IMR-90 (cell line): Measurements from ENCODE around the gene PLCG1. TPM values are rescaled to one million over a fixed set of nuclear protein-coding genes. Genes with fewer than 3 reads are reported as not detected.

Experiments used
- ATAC-seq: fragments of 200-7000 bp; cut with Tn5 transposase; 2 replicates; pipeline ENCODE4 v1.9.1; 2020; ENCODE audit warnings: low read depth, mild to moderate bottlenecking, moderate library complexity
- BruUV-seq: library from RNA; stranded (reverse); fragments of 400-500 nt; replicated peaks from 2 replicates; lab custom pipeline; 2021; lab: Mats Ljungman, UMichigan
- CTCF ChIA-PET: fragments of 300-600 bp; formaldehyde crosslinking; extraction: SDS; loops from one replicate; lab custom pipeline; 2021; ENCODE audit warnings: antibody characterized with exemption; lab: Yijun Ruan, JAX
- POLR2A ChIA-PET: fragments of 300-600 bp; sonication (Branson Sonifier 250); formaldehyde crosslinking; loops from one replicate; lab custom pipeline; 2022; ENCODE audit warnings: antibody characterized with exemption; ENCODE audit not compliant: unreplicated experiment; lab: Charles Lee
- DNase-seq: peaks from one replicate; pipeline ENCODE4 v3.0.0; 2013
- H2AFZ ChIP-seq: replicated peaks from 2 replicates; pipeline ENCODE3; 2013; ENCODE audit warnings: low read length, mild to moderate bottlenecking; ENCODE audit not compliant: poor library complexity
- H2AK5ac ChIP-seq: 2 replicates; pipeline ENCODE4 v1.6.1; 2013; ENCODE audit warnings: low read depth, low read length, inconsistent platforms
- H2AK9ac ChIP-seq: replicated peaks from 2 replicates; pipeline ENCODE3; 2013; ENCODE audit warnings: mild to moderate bottlenecking, low read depth, low read length, moderate library complexity; ENCODE audit not compliant: poor library complexity
- H2BK120ac ChIP-seq: 2 replicates; pipeline ENCODE4 v1.6.1; 2013; ENCODE audit warnings: low read depth, low read length, inconsistent platforms
- H2BK15ac ChIP-seq: 3 replicates; pipeline ENCODE4 v1.6.1; 2013; ENCODE audit warnings: low read depth, low read length, inconsistent platforms
- H2BK20ac ChIP-seq: 2 replicates; pipeline ENCODE4 v1.6.1; 2013; ENCODE audit warnings: low read depth, mild to moderate bottlenecking, inconsistent platforms, low read length, moderate library complexity
- H2BK5ac ChIP-seq: 2 replicates; pipeline ENCODE4 v1.6.1; 2013; ENCODE audit warnings: mild to moderate bottlenecking, low read depth, low read length, inconsistent platforms; ENCODE audit not compliant: poor library complexity, severe bottlenecking
- H3K14ac ChIP-seq: replicated peaks from 2 replicates; pipeline ENCODE4 v1.6.1; 2013; ENCODE audit warnings: low read depth, low read length, inconsistent platforms
- H3K18ac ChIP-seq: 2 replicates; pipeline ENCODE4 v1.6.1; 2013; ENCODE audit warnings: low read depth, low read length, control low read depth
- H3K23ac ChIP-seq: 2 replicates; pipeline ENCODE4 v1.6.1; 2013; ENCODE audit warnings: low read depth, low read length, inconsistent platforms
- H3K27ac ChIP-seq: 2 replicates; pipeline ENCODE4 v1.5.1; 2013; ENCODE audit warnings: mild to moderate bottlenecking, control low read depth, low read length; ENCODE audit not compliant: insufficient read depth
- H3K27me3 ChIP-seq: 2 replicates; pipeline ENCODE4 v1.6.1; 2013; ENCODE audit warnings: low read length; ENCODE audit not compliant: control insufficient read depth, insufficient read depth
- H3K36me3 ChIP-seq: 2 replicates; pipeline ENCODE4 v1.6.1; 2013; ENCODE audit warnings: low read length, mixed read lengths; ENCODE audit not compliant: control insufficient read depth, insufficient read depth
- H3K4ac ChIP-seq: 2 replicates; pipeline ENCODE4 v1.6.1; 2013; ENCODE audit warnings: low read depth, low read length, inconsistent platforms
- H3K4me1 ChIP-seq: 2 replicates; pipeline ENCODE4 v1.6.1; 2013; ENCODE audit warnings: low read length, mixed read lengths; ENCODE audit not compliant: control insufficient read depth, insufficient read depth
- H3K4me2 ChIP-seq: 2 replicates; pipeline ENCODE4 v1.6.1; 2013; ENCODE audit warnings: low read depth, mild to moderate bottlenecking, control low read depth, low read length, moderate library complexity
- H3K4me3 ChIP-seq: 2 replicates; pipeline ENCODE4 v1.5.1; 2013; ENCODE audit warnings: low read depth, mild to moderate bottlenecking, control low read depth, low read length, moderate library complexity; ENCODE audit not compliant: insufficient read depth
- H3K56ac ChIP-seq: 2 replicates; pipeline ENCODE4 v1.6.1; 2013; ENCODE audit warnings: low read length, inconsistent platforms; ENCODE audit not compliant: insufficient read depth; ENCODE audit errors: extremely low read depth
- H3K79me1 ChIP-seq, 2 experiments: 2 replicates each; pipeline ENCODE4 v1.6.1; 2013; ENCODE audit warnings: low read length in 2 of 2, inconsistent platforms in 1 of 2, low read depth in 1 of 2
- H3K9ac ChIP-seq: 2 replicates; pipeline ENCODE4 v1.6.1; 2013; ENCODE audit warnings: low read depth, low read length, control low read depth
- H3K9me1 ChIP-seq: 2 replicates; pipeline ENCODE4 v1.6.1; 2013; ENCODE audit warnings: low read length, inconsistent platforms; ENCODE audit not compliant: insufficient read depth
- H3K9me3 ChIP-seq: 2 replicates; pipeline ENCODE4 v1.6.1; 2013; ENCODE audit warnings: low read length; ENCODE audit not compliant: control insufficient read depth, insufficient read depth
- H4K20me1 ChIP-seq: 2 replicates; pipeline ENCODE4 v1.6.1; 2013; ENCODE audit warnings: low read length, inconsistent platforms; ENCODE audit not compliant: insufficient read depth
- H4K5ac ChIP-seq: 2 replicates; pipeline ENCODE4 v1.6.1; 2013; ENCODE audit warnings: mild to moderate bottlenecking, low read depth, low read length, control low read depth
- H4K8ac ChIP-seq, 2 experiments: 2 replicates each; pipeline ENCODE4 v1.6.1; 2013; ENCODE audit warnings: low read depth in 2 of 2, low read length in 2 of 2, control low read depth in 1 of 2, inconsistent platforms in 1 of 2
- H4K91ac ChIP-seq: 2 replicates; pipeline ENCODE4 v1.6.1; 2013; ENCODE audit warnings: low read depth, low read length, inconsistent platforms; ENCODE audit not compliant: insufficient read depth
- BHLHE40 ChIP-seq: fragments of 150-350 bp; IDR thresholded peaks from 2 replicates; pipeline ENCODE4 v1.6.1; 2016; ENCODE audit warnings: mild to moderate bottlenecking, low read depth, low read length
- CEBPB ChIP-seq: IDR thresholded peaks from 2 replicates; pipeline ENCODE4 v1.6.1; 2012; ENCODE audit warnings: low read depth, low read length, improper control_type of control experiment
- FOS ChIP-seq: fragments of 150-350 bp; IDR thresholded peaks from 2 replicates; pipeline ENCODE4 v1.6.1; 2016; ENCODE audit warnings: low read depth, low read length
- MAZ ChIP-seq: IDR thresholded peaks from 2 replicates; pipeline ENCODE4 v1.6.1; 2012; ENCODE audit warnings: low read depth, mild to moderate bottlenecking, low read length, improper control_type of control experiment, moderate library complexity, borderline replicate concordance
- SMC3 ChIP-seq: fragments of 150-350 bp; IDR thresholded peaks from 2 replicates; pipeline ENCODE4 v1.6.1; 2016; ENCODE audit warnings: low read depth, mild to moderate bottlenecking, antibody characterized with exemption, low read length, moderate library complexity
- WGBS, 2 experiments: methylation state at CpG; one replicate each; pipeline versions ENCODE4 v1.1.5 to v1.1.7; 2013; ENCODE audit warnings: missing lambda C conversion rate in 2 of 2; ENCODE audit not compliant: insufficient read length in 1 of 2; ENCODE audit errors: extremely low coverage in 2 of 2; 5-methylcytosine and 5-hydroxymethylcytosine counted together
- dilution Hi-C: fragments of 300-500 bp; cut with HindIII; formaldehyde crosslinking; loops from one replicate; pipeline ENCODE4 v1.14.3; 2018; ENCODE audit warnings: low sequenced_read_pairs; ENCODE audit not compliant: unreplicated experiment
- in situ Hi-C: fragments of 300-500 bp; cut with MboI; formaldehyde crosslinking; loops from 3 replicates; pipeline ENCODE4 v1.14.3; 2019; ENCODE audit warnings: low sequenced_read_pairs, inconsistent platforms, mixed read lengths
- intact Hi-C: fragments of 100-400 bp; cut with micrococcal nuclease; formaldehyde crosslinking; loops from 2 replicates; pipeline ENCODE4 v1.10.0; 2022
- polyA plus RNA-seq, 3 experiments: library from polyadenylated mRNA; depleted of rRNA; stranded (reverse); fragments of >200 nt; gene quantifications; 2 replicates each; pipeline ENCODE4 v1.2.3, GENCODE V29; 2012; ENCODE audit warnings: low replicate concordance in 1 of 3
- total RNA-seq: library from RNA; depleted of rRNA; stranded (reverse); fragments of >200 nt; gene quantifications from 2 replicates; pipeline ENCODE4 v1.2.3, GENCODE V29; 2012
- TF ChIP-seq, protein P1 (sequence below): conservative IDR thresholded peaks from 2 replicates; pipeline ENCODE4 v1.5.1; 2012; ENCODE audit warnings: mild to moderate bottlenecking, low read depth, low read length, improper control_type of control experiment

Gene PLCG1
- total and polyA plus RNA-seq, 2 of the 4 experiments (the other 2 are of a cell fraction) = 59.1 to 69.1 TPM

DNA sequence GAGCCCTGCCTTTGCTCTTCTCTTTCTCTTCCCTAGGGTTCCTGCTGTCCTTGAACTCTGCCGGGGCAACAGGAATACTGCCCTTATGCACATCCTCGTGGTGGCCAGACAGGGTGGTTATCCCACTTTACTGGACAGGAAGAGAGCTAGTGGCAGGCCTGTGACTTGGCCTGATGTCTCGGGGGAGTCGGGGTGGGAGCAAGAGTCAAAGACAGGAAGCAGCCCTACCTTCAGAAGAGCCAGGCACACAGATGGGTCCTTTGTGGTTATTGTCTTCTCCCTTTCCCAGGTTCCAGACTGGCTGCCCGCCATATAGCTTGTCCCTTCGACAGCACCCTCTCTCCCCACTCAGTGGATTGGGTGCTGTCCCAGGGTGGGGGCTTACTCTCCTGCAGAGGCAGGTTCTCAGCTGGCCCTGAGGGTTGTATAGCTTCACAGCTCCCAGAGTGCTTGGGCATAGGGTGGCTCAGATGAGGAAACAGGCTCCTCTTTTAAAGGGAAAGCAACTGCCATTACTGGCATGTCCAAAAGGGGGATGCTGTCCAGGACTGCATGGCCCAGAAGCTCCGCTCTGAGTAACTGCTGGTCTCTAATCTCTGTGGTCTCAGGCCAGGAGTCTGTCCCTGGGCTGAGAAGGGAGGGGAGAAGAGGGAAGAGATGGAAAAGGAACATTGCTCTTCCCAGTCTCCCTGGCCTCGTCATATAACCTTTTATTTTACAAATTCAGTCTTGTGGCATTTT lies 17.3 kb downstream of the PLCG1 start:
- H4K8ac ChIP-seq = no peak overlapping the region
- peaks cover 61 to 100% of the 10 kb centered on the region in 2 experiments for H3K79me1 ChIP-seq
- H2BK20ac ChIP-seq = no peak overlapping the region
- no CpG with 5 or more reads among the region's 8 CpGs for WGBS, 2 experiments
- 0 out of 2 replicates have a peak overlapping the region, but pooled peaks have one; percentile 22 for H3K4ac ChIP-seq
- H3K27ac ChIP-seq = no peak overlapping the region
- no peak overlapping the region for H4K5ac ChIP-seq
- H2BK5ac ChIP-seq = no peak overlapping the region
- H2AK5ac ChIP-seq = no peak overlapping the region
- H2BK120ac ChIP-seq = no peak overlapping the region
- no peak overlapping the region for H3K4me2 ChIP-seq
- in situ Hi-C loops = loop anchor here (25.0 kb wide), 1 partner anchor 458 kb away; the partner anchor contains the start of gene CHD6
- H3K9me1 ChIP-seq = peaks cover 72% of the 10 kb centered on the region
- no peak overlapping the region for H4K91ac ChIP-seq
- TF ChIP-seq CEBPB (no peak), FOS (no peak), MAZ (no peak), BHLHE40 (no peak), SMC3 (no peak)
- TF ChIP-seq, protein P1, sequence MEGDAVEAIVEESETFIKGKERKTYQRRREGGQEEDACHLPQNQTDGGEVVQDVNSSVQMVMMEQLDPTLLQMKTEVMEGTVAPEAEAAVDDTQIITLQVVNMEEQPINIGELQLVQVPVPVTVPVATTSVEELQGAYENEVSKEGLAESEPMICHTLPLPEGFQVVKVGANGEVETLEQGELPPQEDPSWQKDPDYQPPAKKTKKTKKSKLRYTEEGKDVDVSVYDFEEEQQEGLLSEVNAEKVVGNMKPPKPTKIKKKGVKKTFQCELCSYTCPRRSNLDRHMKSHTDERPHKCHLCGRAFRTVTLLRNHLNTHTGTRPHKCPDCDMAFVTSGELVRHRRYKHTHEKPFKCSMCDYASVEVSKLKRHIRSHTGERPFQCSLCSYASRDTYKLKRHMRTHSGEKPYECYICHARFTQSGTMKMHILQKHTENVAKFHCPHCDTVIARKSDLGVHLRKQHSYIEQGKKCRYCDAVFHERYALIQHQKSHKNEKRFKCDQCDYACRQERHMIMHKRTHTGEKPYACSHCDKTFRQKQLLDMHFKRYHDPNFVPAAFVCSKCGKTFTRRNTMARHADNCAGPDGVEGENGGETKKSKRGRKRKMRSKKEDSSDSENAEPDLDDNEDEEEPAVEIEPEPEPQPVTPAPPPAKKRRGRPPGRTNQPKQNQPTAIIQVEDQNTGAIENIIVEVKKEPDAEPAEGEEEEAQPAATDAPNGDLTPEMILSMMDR = no peak
- no peaks in the 10 kb centered on the region for H3K9me3 ChIP-seq
- no peak overlapping the region for H2AK9ac ChIP-seq
- H3K56ac ChIP-seq = no peak overlapping the region
- no peak overlapping the region for H3K18ac ChIP-seq
- peaks cover 8% of the 10 kb centered on the region for H3K4me1 ChIP-seq
- H3K27me3 ChIP-seq = no peaks in the 10 kb centered on the region
- ChIA-PET CTCF (no interaction called here), POLR2A (no interaction called here)
- no peak overlapping the region for H3K23ac ChIP-seq
- dilution Hi-C loops = no loop called here
- intact Hi-C loops = no loop called here
- DNase-seq = no peak
- no peak; the same call in 1 of the 2 replicates for ATAC-seq
- no peak overlapping the region for H2AFZ ChIP-seq
- no peak overlapping the region for H3K9ac ChIP-seq
- no peak overlapping the region for H2BK15ac ChIP-seq
- peaks cover 2% of the 10 kb centered on the region for H3K36me3 ChIP-seq
- no peak overlapping the region for H3K14ac ChIP-seq
- no TSS peak for BruUV-seq
- peaks cover 100% of the 10 kb centered on the region for H4K20me1 ChIP-seq
- H3K4me3 ChIP-seq = no peak overlapping the region
